ENCODE measurements around the gene NEMP2.
"Not testable (repeated sequence)": the region's sequence is repeated elsewhere in the genome, so short reads cannot be mapped to it uniquely, and the experiment has no call there.

NEMP2 gene

GRCh38 chr2:190488516-190489233, 45.8 kb downstream of the NEMP2 start:
- no peak for DNase-seq

GRCh38 chr2:190486037-190486623, 48.4 kb downstream of the NEMP2 start:
- DNase-seq = no peak

DNA sequence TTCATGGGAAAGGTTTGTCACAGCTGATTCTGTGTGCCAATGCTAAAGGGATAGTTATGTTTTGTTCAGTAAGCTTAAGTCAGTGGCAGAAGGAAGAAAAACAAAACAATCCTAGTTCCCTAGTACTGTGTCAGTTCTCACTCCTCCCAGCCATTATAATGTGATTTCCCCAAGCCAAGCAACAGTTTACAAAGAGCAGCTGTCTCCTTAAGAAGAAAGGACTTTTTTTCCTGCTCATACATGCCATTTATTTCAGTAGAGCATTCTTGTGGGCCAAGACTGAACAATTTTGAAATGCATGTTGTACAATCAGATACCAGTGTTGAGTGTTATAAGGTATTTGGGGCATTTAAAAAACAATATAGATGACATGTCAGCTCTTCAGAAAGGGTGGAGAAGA, 52.1 kb downstream of the NEMP2 start:
- DNase-seq = no peak

DNA sequence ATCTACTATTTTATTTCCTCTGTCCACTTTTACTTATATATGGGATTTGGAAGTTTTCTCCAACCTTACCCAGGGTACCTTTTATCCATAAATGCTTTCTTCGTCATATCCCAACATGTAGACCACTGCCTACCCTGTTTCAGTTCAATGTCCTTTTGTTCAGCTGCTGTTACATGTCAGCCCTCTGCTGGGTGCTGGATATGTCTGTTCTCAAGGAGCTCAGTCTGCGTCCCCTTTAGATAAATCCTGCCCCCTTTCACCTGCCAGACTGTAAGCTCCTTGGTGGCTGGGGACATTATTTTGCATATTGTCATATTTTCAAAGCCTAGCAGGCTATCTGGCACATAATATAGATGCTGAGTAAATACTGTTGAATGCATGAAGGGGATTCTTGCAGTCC, 53.2 kb downstream of the NEMP2 start:
- DNase-seq = no peak

DNA sequence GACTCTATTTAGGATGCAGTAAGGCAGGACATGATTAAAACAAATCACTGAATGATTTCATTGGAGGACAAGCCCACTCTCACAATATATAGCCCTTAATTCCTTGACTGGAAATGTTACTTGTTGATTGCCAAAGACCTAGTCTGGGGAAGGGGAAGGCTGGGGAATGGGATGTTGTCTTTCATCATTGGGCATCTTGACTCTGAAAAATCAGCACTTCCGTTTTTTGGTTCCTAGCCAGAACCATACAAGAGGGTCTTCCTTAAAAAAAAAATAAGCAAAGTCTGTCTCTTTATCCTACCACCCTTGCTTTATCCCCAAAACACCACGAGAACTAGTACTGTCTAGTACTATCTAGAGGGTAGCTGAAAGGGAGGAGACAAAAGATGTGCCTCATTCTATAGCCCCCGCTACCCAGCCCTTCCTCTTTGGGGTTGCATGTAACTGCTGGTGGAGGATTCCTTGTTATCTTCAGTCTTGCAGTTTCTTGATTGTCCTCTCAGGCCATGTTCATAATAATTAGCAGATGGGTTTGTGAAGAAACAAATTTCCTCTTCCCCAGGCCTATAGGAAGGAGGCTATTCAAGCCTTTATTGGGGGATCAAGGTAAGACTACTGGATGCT, 55.8 kb downstream of the NEMP2 start:
- DNase-seq = no peak

- no peak for DNase-seq
Measured at GRCh38 chr2:190477661-190478454, 56.7 kb downstream of the NEMP2 start.

- DNase-seq = no peak
Measured at GRCh38 chr2:190470256-190470826, 64.2 kb downstream of the NEMP2 start.

GRCh38 chr2:190469771-190470170, 64.8 kb downstream of the NEMP2 start:
- DNase-seq = no peak

- DNase-seq = no peak
Measured at GRCh38 chr2:190468814-190469569, 65.5 kb downstream of the NEMP2 start.

DNA sequence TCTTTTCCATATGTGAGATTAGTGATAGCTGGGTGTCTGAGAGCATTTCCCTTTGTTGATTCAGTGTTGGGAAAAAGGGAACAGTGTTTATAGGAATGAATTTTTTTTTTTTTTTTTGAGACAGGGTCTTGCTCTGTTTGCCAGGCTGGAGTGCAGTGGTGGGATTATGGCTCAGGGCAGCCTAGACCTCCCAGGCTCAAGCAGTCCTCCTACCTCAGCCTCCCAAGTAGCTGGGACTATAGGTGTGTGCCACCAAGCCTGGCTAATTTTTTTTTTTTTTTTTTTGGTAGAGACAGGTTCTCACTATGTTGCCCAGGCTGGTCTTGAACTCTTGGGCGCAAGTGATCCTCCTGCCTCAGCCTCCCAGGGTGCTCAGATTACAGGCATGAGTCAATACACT, 66.2 kb downstream of the NEMP2 start:
- not testable (repeated sequence) for DNase-seq

- DNase-seq = no peak
Measured at GRCh38 chr2:190467575-190468083, 66.9 kb downstream of the NEMP2 start.

DNA sequence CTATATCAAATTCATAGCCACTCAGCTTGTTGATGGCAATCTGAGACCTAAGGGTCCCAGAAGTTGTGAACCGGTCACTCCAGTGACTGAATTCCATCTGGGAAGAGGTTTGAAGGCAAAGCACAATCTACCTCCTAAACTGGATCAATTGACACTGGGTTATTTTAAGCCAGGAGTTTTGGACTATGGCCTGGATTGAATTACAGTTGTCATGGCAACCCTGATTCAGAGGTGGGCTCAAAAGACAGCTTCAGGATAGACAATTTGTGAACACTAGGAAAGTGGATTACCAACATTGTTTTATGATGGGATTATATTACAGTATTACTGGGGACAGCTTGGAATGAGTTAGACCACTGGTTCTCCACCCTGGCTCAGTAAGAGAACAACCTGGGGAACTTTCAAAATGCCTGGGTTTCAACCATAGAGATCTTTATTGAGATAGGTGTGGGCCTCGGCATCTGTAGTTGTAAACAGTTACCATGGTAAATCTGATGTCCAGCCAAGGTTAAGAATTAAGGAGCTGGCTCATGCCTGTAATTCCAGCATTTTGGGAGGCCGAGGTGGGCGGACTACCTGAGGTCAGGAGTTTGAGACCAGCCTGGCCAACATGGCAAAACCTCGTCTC, 67.6 kb downstream of the NEMP2 start:
- DNase-seq = no peak

DNA sequence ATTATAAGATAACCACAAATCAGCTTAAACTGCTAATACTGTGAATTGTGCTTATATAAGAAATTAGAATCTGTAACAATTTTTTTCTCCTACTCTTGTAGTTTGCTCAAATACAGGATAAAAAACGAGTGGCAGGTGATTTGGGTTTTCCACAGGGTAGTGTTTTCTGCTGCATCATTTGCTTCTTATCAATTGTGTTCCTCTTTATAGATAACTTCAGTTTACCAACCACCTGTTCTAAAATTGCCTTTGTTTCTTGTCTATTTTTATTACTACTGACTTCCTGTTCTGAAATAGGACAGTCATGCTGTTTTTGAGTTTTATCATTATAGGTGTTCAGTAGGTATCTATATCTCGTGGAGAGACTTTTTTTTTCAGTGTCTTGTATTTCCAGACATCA, 69.5 kb downstream of the NEMP2 start:
- DNase-seq = no peak

DNA sequence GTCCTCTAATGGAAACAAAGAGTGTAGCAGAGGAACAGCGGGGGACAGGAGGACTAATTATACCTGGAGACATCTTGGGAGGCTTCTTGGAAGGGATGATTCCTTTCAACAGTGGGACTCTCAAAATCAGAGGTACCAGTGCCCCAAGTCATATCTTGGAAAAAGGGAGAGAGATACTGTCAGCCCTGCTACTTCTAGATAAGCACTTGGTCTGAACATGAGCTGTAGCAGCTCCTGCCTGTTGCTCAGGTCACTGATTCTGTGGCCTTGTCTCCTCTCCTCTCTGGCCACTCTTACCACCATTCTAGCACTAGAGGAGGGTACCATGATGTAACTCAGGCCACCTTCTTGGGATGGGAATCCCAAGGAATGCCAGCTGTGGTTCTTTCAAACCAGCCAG, 71.9 kb downstream of the NEMP2 start:
- DNase-seq = no peak

DNA sequence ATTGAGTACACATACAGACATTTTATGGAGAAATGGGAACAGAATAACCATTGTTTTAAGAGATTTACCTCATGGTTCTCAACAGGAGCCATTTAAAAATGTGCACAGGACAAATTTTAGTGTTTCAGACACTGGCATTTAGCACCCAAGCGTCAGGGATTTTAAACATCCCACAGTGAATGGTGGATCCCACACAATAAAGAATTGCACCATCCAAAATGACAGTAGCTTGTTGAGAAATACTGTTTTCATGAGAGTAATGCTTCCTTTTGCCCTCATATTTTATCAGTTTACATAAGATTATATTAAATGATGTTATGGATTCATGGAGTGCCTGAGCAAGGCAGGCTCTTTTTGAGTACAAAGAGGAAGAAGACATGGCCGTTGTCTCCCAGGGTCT, 72.3 kb downstream of the NEMP2 start:
- DNase-seq = no peak

DNA sequence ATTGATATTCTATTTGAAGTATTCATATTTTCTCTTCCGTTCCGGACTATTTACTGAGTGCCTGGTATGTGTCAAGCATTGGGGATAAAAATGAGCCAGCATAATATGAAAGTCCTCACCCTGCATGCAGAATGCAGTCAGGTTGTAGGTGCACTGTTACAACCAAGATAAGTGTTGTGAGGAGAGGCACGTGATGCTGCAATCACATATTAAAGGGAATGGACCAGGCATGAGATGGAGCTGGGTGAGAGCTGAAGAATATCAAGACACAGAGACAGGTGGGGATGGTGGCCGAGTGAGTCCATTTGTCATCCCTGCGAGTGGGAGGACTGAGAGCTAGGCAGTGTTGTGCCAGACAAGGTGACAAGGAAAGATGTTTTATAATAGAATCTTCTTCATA, 74.0 kb downstream of the NEMP2 start:
- no peak for DNase-seq

DNA sequence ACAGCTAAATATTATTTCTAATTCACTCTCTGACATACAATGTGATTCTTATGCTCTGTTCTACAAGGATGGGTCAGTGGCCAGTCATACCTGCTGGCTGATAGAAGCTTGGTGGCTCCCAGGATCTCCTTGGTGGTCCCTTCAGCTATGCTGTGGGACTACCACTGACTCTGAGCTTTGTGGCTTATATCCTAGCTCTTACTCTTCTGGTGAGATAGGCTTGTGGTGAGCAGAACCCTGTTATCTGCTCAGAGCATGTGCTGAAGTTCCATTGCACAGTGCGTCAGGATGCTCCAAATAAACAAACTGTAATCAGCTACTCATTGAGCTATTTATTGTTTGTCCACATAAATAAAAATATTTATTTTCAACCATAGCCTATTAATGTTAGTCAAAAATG, 74.6 kb downstream of the NEMP2 start:
- DNase-seq = no peak

DNA sequence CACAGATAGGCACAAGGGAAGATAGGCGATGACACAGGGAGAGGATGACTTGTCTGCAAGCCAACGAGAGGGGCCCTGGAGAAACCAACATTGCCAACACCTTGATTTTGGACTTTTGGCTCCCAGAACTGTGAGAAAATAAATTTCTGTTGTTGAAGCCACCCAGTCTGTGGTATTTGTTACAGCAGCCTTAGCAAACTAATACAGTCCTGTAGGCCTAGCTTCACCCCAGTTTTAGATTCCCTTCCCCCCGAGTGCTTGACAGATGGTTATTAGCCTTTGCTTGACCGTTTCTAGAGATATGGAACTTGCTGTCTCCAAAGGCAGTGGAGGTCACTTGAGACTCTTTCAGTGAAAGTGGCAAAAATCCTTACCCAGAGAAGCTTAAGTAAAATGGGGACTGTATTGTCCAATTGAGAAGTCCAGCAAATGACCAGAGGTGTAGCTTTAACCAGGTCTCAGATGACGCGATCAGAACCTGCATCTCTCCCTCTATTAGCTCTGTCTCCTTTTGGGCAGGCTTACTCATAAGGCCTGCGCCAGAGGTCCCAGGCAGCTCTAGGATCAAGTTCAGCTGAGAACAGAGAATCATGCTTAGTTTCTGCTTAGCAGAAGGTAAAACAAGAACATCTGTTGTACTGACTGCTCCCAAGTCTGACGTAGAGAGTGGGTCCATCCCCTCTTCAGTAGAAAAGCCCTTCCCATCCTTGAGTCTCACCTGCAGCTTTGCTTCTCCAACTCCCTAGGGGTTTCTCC, 76.0 kb downstream of the NEMP2 start:
- DNase-seq = no peak

- DNase-seq = no peak
Measured at GRCh38 chr2:190457256-190457655, 77.3 kb downstream of the NEMP2 start.

DNA sequence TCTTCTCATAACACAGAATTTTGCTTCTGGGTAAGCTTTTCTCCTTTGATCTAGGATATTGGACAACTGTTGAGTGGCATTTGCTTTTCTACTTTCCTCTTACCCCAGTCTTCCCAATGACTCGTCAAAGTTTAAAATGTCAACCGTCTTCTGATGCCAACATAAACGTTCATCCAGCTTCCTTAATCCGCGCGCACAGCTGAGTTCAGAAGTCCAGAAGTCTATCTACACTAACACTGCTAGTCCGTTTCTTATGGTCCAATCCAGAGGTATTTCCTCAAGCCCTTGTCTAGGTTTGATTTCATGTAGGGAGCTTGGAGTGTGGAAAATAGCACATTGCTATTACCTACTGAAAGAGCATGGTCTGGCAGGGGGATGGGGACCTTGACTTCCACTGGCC, 77.7 kb downstream of the NEMP2 start:
- no peak for DNase-seq

Measured in stimulated activated CD4-positive, alpha-beta T cell treated with anti-CD3 and anti-CD28 coated beads, Interleukin-4, amount 100 ng/mL, for 24 hours (primary cell).